GM10847 (cell line): ENCODE measurements around the gene SRGN.

Experiments
- POLR2A ChIP-seq: IDR thresholded peaks from 2 replicates; pipeline ENCODE4 v1.6.1; 2011; ENCODE audit not compliant: insufficient read length; ENCODE audit errors: extremely low read depth

The SRGN gene

DNA sequence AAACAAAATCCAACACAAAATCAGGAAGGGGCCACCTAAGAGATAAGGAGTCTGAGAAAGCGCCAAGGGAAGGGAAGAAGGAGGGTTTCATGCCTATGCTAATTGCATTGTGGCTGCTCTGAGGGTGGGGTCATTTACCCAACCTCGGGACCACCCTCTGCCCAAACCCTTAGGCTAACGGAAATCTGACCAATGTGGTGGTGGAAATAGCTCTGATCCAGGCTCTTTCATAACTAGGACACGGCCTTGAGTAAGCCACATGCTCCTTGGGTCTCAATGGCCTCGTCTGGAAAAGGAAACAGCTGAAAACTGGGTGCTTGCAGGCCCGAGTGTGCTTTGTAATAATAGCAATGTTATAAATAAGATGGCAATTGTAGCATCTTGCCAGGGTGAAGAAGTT, 14.9 kb upstream of the SRGN start:
- no peak for TF ChIP-seq POLR2A

DNA sequence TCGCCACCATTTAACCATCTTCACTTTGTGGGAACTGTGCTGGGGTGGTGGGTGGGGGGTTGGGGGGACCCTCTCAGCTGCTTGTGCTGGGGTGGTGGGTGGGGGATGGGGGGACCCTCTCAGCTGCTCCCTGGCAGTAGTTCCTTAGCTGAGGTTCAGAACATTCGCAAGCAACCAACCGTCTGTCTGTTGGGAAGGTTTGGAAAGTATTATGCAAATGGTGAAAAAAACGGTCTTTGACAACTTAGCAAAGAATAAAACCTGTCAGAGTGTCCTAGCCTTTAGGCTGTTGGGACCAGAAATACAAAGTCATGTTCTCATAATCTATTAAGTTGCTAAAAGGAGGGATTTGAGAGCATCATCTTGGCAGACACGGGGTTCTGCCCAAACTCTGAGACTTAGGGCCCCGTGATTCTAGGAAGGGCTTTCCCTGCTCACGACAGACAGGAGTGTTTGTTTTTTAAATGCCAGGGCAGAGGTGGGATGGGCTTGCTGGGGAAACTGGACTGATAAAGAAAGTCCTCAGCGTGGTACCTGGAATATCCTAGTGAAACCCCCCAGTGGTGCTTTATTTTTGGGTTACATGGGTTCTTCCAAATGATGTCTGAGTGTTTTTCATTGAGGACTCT, 14.1 kb upstream of the SRGN start:
- no peak for TF ChIP-seq POLR2A

DNA sequence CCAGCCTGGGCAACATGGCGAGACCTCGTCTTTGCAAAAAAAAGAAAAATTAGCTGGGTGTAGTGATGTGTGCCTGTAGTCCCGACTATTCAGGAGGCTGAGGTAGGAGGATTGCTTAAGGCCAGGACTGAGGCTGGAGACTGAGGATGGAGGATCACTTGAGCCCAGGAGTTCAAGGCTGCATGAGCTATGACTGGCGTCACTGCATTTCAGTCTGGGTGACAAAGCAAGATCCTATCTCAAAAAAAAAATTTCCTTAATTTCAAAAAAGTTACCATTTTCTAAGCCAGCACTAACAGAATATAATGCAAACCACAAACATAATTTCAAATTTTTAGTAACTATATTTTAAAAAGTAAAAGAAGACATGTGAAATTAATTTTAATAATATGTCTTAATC, 13.4 kb upstream of the SRGN start:
- no peak for TF ChIP-seq POLR2A

DNA sequence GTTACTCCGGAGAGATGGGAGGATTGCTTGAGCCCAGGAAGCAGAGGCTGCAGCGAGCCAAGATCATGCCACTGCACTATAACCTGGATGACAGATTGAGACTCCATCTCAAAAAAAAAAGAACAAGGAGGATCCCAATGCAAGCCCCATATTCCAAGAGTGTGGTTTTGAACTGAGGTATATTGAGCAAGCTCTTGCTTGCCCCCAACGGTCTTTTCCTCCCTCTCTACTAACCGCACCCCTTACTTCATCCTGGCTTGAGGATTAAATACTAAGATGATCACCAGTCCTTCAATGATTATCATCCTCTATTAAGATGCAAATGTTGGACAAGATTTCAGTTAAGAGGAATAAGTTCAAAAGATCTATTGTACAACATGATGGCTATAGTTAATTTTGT, 12.5 kb upstream of the SRGN start:
- TF ChIP-seq POLR2A: no peak

DNA sequence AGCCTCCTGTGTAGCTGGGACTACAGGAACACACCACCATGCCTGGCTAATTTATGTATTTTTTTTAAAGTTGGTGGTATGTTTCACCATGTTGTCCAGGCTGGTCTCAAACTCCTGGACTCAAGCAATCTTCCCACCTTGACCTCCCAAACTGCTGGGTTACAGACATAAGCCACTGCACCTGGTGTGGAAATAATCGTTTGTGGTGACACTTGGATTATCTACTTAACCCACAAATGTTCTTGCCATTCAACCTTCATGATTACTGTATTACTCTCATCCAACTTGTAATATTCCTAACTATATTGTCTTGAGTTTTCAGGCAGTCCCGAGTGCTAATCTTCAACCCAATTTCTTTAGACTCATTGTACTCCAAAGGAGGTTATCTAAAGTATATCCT, 9.6 kb upstream of the SRGN start:
- TF ChIP-seq POLR2A: no peak

DNA sequence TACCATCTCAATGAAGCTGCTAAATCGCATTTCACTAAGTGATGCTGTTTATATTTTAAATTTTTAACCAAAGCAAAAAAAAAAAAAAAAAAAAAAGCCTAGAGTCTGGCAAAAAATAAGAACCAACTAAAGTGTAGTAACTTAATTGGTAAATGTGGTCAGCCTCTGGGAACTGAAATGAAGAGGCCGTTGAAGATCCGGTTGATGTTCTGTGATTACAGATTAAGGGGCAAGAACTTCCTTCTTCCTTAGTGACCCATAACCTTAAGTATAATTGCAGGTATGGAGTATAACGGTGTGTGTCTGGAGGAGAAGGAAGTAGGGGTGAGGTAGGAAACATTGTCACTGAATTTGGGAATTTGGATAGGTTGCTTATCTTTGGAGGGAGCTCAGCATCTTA, 7.7 kb upstream of the SRGN start:
- no peak for TF ChIP-seq POLR2A

DNA sequence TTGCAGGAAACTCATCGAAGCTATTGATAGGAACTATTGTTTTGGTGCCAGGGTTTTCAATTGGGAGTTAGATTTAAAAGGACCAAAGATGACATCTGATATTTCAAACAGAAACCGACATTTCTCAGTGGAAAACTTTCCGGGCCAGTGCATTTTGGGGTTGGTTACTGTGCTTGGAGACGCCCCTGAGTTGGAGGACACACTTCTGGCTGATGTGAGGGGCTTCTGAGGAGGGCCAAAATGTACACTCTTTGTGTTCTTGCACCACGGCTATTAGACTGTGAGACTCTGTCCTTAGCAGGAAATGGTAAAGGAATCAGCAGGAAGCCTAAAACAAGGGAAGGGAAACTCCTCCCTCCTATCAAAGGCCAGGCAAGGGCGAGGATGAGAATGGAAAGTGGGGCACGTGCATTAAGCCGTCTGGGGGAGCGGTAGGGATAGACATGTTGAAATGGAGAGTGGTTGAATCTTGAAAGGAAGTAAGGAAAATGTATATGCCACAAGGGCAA, 1.8 kb upstream of the SRGN start:
- TF ChIP-seq POLR2A: no peak

DNA sequence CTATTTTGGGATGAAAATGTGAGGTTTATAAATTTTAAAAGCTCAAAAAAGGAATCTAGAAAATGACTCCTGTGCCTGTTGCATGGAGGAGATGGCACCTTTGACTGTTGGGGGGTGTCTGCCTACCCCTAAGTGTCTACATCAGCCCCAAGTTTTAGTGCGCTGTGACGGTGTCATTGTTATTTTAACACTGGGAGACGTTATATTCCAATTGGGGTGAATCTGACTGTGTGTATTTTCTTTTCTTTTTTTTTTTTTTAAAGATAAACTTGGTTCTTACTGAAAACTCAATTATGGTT, 517 bp downstream of the SRGN start:
- no peak for TF ChIP-seq POLR2A

DNA sequence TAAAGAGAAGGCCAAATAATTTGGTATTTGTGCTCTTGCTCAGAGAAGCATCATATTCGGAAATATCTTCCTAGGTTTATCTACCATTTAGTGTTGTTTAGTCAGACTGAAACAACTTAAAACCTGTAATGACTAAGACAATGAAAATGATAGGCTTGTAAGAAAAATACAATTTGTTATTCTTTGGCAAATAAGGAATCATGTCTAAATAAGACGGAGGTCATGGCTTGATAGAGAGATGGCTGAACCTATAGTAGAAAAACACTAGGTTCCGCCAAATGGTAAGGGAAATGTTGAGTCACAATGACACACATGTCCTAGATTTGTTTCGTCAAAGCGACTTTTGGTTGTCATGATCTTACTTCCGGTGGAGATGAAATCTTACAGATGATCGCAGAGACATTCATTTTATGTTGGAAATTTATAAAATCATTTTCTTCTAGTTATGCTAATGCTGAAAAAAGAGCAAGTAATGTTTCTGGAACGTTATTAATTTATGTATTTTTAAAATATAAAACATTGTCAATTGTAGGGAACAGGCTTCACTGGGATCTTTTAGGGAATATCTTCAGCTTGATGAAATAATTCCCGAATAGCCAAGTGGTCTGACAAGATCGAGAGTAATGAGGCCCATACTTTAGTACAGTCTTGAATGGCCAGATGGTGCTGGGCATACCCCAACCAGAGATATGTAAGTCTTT, 1.0 kb downstream of the SRGN start:
- TF ChIP-seq POLR2A: no peak

DNA sequence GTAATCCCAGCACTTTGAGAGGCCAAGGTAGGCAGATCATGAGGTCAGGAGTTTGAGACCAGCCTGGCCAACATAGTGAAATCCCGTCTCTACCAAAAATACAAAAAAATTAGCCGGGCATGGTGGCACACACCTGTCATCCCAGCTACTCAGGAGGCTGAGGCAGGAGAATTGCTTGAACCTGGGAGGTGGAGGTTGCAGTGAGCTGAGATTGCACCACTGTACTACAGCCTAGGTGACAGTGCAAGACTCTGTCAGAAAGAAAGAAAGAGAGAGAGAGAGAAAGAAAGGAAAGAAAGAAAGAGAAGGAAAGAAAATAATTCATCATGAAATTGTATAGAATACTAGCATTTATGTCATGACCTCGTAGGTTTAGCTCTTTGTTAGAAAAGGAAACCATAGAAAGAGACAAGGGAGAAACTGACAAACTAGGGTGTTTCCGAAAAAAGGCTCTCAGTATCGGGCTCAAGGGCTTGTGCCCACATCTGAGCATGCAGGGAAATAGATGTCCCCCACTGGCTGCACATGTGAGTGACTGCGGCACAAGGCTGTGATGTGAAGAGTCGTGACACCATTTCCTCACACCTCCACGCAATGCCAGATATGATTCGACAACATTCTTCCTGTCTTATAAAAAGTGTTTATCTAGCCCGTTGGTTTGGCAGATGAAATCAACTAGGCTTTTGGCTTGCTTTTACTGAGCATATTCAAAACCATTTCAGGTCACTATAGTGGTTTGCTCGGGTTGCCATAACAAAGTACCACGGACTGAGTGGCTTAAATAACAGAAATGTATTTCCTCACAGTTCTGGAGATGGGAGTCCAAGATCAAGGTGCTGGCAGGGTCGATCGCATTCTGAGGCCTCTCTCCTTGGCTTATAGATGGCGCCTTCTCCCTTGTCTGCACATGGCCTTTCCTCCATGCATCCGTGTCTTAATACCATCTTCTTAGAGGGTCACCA, 2.0 kb downstream of the SRGN start:
- peak; percentile 21 for TF ChIP-seq POLR2A

DNA sequence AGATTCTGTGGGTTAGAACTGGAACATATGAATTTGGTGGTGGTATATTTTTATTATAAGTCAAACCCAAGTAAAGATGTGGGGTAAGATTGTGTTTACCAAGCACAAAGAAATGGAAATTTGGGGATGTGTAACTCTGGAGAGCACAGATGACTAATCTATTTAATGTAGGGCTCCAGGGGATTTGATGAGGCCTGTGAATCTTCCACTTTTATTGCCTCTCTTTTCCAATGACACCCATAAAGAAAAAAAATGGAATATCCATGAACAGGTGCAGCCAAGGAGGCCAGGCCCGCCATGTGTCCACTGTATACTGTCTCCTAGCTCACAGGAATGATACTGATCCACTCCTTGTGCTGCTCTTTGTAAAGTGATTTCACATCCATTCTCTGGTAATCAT, 2.8 kb downstream of the SRGN start:
- TF ChIP-seq POLR2A: no peak

DNA sequence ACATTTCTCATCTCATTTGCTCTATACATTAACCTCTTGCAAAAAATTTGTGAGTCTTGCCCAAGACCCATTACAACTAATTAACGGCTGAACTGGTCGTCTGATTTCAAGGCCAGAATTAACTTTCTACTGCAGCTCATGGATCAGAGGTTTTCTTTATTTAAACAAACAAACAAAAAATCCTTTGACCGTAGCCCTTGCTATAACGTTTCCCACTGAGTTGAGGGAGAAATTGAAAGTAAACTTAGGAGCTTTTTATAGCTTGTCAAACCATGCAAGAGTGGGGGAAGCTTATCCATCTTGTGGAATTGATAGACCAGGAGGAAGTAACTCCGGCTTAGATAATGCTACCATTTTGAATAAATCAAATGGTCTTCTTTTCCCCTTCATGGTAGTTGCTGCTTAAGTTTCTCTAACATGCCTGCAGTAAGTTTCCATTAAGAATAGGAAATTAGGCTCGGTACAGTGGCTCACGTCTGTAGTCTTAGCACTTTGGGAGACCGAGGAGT, 3.3 kb downstream of the SRGN start:
- TF ChIP-seq POLR2A: no peak

DNA sequence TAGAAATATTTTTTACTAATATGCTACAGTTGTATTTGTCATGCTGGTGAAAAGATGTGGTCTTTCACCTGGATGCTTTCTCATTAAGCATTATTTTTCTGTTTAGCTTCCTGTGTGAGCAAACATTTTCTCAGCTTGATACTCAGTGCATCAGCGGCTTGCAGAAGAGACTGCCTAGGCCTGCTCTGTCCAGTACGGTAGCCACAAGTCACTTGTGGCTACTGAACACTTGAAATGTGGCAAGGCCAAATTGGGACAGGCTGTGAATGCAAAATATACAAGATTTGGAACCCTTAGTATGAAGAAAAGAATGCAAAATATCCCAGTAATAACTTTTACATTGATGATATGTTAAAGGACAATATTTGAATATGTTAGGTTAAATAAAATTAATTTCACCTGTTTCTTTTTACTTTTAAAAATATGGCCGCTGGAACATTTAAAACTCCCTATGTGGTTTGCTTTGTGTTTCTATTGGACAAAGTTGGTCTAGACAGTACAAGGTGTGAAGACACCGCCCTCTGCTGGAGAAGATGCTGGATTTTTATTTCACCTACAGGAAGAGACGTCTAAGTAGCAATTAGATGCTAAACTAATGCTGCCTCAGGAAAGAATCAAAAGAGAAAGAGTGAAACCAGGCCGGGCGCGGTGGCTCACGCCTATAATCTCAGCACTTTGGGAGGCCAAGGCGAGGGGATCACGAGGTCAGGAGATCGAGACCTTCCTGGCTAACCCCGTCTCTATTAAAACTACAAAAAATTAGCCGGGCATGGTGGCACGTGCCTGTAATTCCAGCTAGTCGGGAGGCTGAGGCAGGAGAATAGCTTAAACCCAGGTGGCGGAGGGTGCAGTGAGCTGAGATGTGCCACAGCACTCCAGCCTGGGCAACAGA, 5.3 kb downstream of the SRGN start:
- no peak for TF ChIP-seq POLR2A

DNA sequence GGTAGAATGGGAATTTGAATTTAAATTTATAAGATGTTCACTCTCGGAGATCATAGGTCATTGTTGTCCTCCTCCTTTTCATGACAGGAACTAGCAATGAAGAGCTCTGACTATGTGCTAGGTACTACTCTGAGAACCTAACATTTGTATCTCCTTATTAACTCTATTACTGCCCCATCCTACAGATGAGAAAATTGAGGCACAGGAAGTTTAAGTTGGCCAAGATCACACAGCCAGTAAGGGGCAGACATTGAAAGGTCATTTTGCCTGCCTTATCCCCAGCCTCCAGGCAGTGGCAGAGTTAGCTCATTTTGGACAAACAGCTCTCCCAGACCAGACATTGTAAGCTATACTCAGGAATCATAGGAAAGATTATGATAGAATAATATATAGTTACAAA, 6.0 kb downstream of the SRGN start:
- TF ChIP-seq POLR2A: no peak

DNA sequence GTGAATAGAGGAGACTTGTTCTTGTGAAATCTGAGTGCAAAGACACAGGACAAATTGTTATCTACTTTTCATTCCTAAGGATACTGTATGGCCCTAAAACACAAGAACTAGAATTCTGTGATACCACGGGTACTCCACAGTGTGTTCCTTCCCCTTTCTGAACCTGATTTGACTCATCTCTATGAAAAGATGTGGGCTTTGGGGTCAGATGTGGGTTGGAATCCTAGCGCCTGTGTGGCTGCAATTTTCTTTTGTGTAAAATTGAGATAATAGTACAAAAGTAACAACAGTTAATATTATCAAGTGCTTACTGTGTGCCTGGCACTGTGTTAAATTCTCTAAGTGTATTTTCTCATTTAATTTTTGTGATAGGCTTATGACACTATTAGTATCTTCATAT, 8.1 kb downstream of the SRGN start:
- TF ChIP-seq POLR2A: no peak
